BJ (cell line): ENCODE measurements around the gene TGM2. TPM values are rescaled to one million over a fixed set of nuclear protein-coding genes. Genes with fewer than 3 reads are reported as not detected.

Experiments used
- CTCF ChIA-PET: fragments of 350-600 bp; formaldehyde crosslinking; extraction: SDS; loops from one replicate; lab custom pipeline; 2021; ENCODE audit warnings: antibody characterized with exemption, inconsistent platforms; lab: Yijun Ruan, JAX
- POLR2A ChIA-PET: fragments of 300-600 bp; sonication (Branson Sonifier 250); formaldehyde crosslinking; extraction: SDS; loops from one replicate; lab custom pipeline; 2021; ENCODE audit warnings: antibody characterized with exemption; lab: Charles Lee
- DNase-seq: peaks from one replicate; pipeline ENCODE4 v3.0.0-alpha.2; 2011; ENCODE audit warnings: low read depth
- H3K27me3 ChIP-seq: 2 replicates; pipeline ENCODE4 v1.6.0; 2011; ENCODE audit warnings: low read length; ENCODE audit not compliant: control insufficient read depth, insufficient read depth
- H3K36me3 ChIP-seq: 2 replicates; pipeline ENCODE4 v1.5.1; 2011; ENCODE audit warnings: low read length; ENCODE audit not compliant: control insufficient read depth, insufficient read depth
- H3K4me3 ChIP-seq: 2 replicates; pipeline ENCODE4 v1.5.1; 2011; ENCODE audit warnings: low read depth, mild to moderate bottlenecking, control low read depth, low read length
- polyA plus RNA-seq: library from polyadenylated mRNA; depleted of rRNA; stranded (reverse); fragments of >200 nt; gene quantifications from 2 replicates; pipeline ENCODE4 v1.2.3, GENCODE V29; 2011
- TF ChIP-seq, protein P1 (sequence below): IDR thresholded peaks from 2 replicates; pipeline ENCODE4 v1.5.1; 2011; ENCODE audit warnings: low read depth, mild to moderate bottlenecking, control low read depth, inconsistent platforms, low read length, moderate library complexity; ENCODE audit not compliant: insufficient read depth

Gene TGM2
- polyA plus RNA-seq, 1 experiment: 397 TPM

DNA sequence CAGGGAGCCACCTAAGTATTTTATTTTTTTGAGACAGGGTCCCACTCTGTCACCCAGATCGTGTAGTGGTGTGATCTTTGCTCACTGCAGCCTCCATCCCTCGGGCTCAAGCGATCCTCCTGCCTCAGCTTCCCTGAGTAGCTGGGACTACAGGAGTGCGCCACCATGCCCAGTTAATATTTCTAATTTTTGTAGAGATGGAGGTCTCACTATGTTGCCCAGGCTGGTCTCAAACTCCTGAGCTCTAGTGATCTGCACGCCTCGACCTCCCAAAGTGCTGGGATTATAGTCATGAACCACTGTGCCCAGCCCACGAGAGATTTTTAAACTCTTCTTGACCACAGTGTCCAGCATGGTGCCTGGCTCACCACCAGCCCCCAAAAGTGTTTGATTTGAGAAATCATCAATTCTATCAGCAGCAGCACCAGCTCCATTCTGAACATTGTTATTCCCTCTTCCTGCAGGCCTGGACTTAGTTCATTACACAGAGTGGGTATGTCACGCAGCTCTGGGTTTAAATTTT, 2.3 kb upstream of the TGM2 start:
- TF ChIP-seq, protein P1, sequence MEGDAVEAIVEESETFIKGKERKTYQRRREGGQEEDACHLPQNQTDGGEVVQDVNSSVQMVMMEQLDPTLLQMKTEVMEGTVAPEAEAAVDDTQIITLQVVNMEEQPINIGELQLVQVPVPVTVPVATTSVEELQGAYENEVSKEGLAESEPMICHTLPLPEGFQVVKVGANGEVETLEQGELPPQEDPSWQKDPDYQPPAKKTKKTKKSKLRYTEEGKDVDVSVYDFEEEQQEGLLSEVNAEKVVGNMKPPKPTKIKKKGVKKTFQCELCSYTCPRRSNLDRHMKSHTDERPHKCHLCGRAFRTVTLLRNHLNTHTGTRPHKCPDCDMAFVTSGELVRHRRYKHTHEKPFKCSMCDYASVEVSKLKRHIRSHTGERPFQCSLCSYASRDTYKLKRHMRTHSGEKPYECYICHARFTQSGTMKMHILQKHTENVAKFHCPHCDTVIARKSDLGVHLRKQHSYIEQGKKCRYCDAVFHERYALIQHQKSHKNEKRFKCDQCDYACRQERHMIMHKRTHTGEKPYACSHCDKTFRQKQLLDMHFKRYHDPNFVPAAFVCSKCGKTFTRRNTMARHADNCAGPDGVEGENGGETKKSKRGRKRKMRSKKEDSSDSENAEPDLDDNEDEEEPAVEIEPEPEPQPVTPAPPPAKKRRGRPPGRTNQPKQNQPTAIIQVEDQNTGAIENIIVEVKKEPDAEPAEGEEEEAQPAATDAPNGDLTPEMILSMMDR: no peak
- POLR2A ChIA-PET: no interaction called here
- Histone ChIP-seq H3K4me3 (no peak overlapping the region), H3K27me3 (no peaks in the 10 kb centered on the region), H3K36me3 (no peaks in the 10 kb centered on the region)
- CTCF ChIA-PET: interaction anchor here (0.8 to 14.6 kb wide), 14 partner anchors 15 to 613 kb away, joined by 3 to 223 read pairs (median 5); no protein-coding TSS in a partner anchor
- DNase-seq: no peak

DNA sequence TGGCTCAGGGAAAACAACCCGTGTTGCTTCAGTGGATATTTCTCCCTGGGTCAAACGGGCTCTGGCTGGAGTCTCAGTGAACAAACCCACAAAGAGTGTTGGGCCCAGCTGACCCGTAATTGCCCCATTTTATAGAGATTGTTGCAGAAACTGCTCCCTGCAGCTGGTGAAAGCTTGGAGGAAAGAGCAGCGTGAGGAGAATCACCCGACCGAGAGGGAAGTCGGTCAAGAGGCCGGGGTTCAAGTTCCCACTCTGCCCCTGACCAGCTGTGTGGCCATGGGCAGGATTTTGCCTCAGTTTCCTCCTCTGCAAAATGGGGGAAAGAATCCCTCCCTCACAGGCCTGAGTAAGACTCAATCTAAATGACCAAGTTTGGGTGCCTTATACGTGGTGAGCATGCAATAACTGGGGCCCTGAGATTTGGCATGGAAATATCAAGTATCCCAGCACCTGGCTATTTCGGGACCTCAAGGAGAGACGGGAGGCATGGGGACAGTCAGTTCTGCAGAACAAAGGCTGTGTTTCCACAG, 1.7 kb upstream of the TGM2 start:
- TF ChIP-seq, protein P1: no peak
- no peak overlapping the region for H3K4me3 ChIP-seq
- DNase-seq: no peak
- POLR2A ChIA-PET: no interaction called here
- no peaks in the 10 kb centered on the region for H3K36me3 ChIP-seq
- CTCF ChIA-PET: interaction anchor here (1.0 to 14.6 kb wide), 12 partner anchors 14 to 109 kb away, joined by 3 to 223 read pairs (median 6); no protein-coding TSS in a partner anchor
- H3K27me3 ChIP-seq: no peaks in the 10 kb centered on the region

DNA sequence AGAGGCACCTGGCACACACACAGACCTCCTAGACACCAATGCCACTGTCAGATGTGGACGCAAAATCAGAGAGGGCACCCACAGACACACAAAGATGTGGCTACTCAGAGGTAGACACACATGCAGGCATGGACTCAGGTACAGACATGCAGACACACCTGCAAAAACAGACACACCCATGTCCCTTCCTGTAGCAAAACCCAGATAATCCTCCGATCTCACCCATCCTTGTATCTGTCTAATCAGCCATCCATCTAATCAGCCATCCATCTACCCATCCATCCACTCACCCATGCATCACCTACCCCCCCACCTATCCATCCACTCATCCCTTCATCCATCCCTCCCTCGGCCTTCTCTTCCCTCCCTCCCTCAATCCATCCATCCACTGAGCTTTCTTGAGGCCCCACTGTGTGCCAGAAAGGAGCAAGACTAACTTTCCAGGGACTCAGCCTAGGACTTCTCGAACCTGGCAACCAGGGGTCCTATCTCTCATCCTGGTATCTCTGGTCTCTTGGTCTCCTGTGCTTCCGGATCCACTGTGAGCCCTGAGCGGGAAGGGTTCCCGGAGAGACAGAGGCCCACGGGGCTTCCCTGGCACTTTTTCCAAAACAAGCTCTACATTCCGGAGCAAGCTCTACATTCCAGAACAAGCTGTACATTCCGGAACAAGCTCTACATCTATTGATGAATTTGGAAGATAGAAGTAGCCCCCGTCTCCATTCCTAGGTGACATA, 1.1 kb upstream of the TGM2 start:
- H3K4me3 ChIP-seq: no peak overlapping the region
- H3K27me3 ChIP-seq: no peaks in the 10 kb centered on the region
- ChIA-PET POLR2A (no interaction called here), CTCF (interaction anchor here (1.0 to 14.6 kb wide), 10 partner anchors 25 to 108 kb away, joined by 3 to 223 read pairs (median 8); no protein-coding TSS in a partner anchor)
- no peak for DNase-seq
- TF ChIP-seq, protein P1: no peak
- 0 out of 2 replicates have a peak, but pooled peaks cover 1% of the 10 kb centered on the region for H3K36me3 ChIP-seq

DNA sequence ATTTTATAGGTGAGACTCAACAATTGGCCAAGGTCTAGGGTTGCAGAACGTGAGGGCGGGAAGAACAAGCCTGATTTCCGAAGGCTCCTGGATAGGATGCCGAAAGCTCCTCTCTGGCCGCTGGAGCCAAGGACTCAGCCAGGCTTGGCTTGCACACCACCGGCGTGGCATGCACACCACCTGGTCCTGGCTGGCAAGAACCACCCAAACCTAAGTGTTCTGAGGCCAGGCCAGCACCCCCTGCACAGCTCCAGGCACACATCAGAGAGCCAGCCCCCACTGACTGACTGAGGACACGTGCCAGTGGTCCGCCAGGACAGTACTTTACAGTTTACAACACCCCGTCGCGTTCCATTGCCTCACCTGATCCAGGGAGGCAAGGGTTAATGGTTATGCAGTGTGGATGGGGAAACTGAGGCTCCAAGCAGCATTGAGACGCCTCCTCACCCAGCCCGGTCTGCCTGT, 414 bp downstream of the TGM2 start:
- H3K36me3 ChIP-seq: peaks cover 8% of the 10 kb centered on the region
- TF ChIP-seq, protein P1: no peak
- ChIA-PET POLR2A (no interaction called here), CTCF (interaction anchor here (0.6 to 14.6 kb wide), 17 partner anchors 10 to 151 kb away, joined by 3 to 223 read pairs (median 5); no protein-coding TSS in a partner anchor)
- H3K4me3 ChIP-seq: peak overlapping the region; percentile 50
- H3K27me3 ChIP-seq: no peaks in the 10 kb centered on the region
- no peak for DNase-seq

DNA sequence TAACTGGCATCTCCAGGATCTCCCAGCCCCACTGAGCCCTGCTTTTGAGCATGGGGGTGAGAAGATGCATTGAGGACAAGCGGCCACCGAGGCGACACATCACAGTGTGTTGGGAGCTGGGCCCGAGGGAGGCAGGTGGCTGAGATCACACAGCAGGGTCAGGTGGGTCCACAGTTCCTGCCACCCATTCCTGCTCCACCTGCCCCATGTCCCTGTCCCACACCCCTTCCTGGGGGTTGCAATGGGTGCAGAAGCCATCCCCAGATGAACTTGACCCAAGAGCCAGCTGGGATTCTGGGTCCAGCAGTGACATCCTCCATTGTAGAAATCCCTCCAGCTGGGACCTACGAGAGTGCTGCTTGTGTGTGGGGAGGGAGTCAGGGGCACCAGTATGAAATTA, 1.0 kb downstream of the TGM2 start:
- H3K4me3 ChIP-seq: peak overlapping the region; percentile 50
- TF ChIP-seq, protein P1: no peak
- CTCF ChIA-PET: interaction anchor here (0.6 to 14.6 kb wide), 16 partner anchors 9 to 151 kb away, joined by 3 to 223 read pairs (median 4); no protein-coding TSS in a partner anchor
- H3K27me3 ChIP-seq: no peaks in the 10 kb centered on the region
- POLR2A ChIA-PET: no interaction called here
- DNase-seq: no peak
- H3K36me3 ChIP-seq: peaks cover 9% of the 10 kb centered on the region
